Gastroesophageal sphincter (tissue), 3 donors: ENCODE measurements around the gene ZNF214.

ENCODE experiments used
- CTCF ChIP-seq, 4 experiments: fragments of 200-600 bp in 2 of 4; fragments of 450-650 bp in 2 of 4; sonication (generic) in 1 of 4; IDR thresholded peaks; one replicate each; pipeline ENCODE4 v1.5.1; 2017 to 2019; ENCODE audit warnings: antibody characterized with exemption in 4 of 4, mild to moderate bottlenecking in 2 of 4, moderate library complexity in 2 of 4
- EP300 ChIP-seq: sonication (generic); formaldehyde crosslinking; IDR thresholded peaks from one replicate; pipeline ENCODE4 v1.6.1; 2017; ENCODE audit warnings: antibody characterized with exemption, mild to moderate bottlenecking
- POLR2A ChIP-seq, 2 donors: fragments of 450-650 bp; IDR thresholded peaks; one replicate each; pipeline ENCODE4 v1.6.1; 2017; ENCODE audit warnings: antibody characterized with exemption in 2 of 2, mild to moderate bottlenecking in 2 of 2, moderate library complexity in 1 of 2
- POLR2AphosphoS5 ChIP-seq: sonication (generic); formaldehyde crosslinking; IDR thresholded peaks from one replicate; pipeline ENCODE4 v1.6.1; 2017; ENCODE audit warnings: antibody characterized with exemption

DNA sequence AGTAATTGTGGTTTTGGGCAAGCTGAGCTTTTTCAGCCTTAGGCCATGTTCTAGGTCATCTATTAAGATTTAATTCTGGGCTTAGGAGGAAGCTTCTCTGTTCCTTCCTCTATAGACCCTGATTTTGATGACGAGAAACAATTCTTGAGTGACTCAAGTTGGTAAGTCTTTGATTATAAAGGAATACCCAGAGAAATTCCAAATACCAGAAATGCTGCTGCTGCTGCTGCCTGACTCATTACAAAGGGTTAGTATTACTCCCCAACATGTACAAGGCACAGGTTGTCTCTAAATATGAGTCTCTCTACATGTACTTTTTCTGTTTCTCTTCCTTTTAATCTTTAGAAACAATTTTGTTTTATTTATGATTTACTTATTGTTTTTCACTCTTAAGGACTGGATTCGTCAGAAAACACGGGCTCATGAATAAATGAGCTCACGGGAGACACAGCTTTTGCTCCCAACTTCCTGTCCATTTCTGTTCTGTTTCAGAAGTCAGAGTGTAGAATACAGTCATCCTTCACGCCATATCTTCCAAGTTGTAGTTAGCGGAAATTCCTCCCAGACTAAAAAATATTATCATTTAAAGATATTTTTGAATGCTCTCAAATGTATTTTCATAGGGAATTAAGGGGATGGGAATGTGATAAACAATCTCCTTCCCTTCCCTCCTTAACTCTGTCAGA is 36.8 kb upstream of the ZNF214 start:
- TF ChIP-seq CTCF (IDR thresholded peaks at IDR 0.05): no peak
- TF ChIP-seq POLR2AphosphoS5: no peak
- TF ChIP-seq EP300: no peak
- TF ChIP-seq POLR2A (IDR thresholded peaks at IDR 0.05): no peak
